IPS-18c (cell line): ENCODE results near the gene HIBADH.
"Not testable (repeated sequence)": the region's sequence is repeated elsewhere in the genome, so short reads cannot be mapped to it uniquely, and the experiment has no call there.

Source experiments
- H3K4me3 ChIP-seq: 2 replicates; pipeline ENCODE4 v1.7.0; 2013; ENCODE audit warnings: low read depth, mild to moderate bottlenecking, low read length, moderate library complexity; ENCODE audit not compliant: insufficient read depth
- H3K9me3 ChIP-seq: one replicate; pipeline ENCODE4 v1.6.1; 2013; ENCODE audit warnings: mild to moderate bottlenecking, low read length, moderate library complexity; ENCODE audit not compliant: control insufficient read depth, insufficient read depth

The HIBADH gene

DNA sequence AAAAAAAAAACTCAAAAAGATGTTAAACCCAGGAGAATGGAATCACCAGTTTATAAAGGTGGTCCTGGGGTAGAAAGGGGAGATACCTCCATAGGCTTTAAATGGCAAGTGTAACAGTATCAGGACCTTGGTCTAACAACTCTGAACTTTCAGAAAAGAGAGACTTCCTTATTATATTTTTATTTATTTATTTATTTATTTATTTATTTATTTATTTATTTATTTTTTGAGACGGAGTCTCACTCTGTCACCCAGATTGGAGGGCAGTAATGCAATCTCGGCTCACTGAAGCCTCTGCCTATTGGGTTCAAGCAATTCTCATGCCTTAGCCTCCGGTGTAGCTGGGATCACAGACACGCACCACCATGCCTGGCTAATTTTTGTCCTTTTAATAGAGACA, 12.4 kb downstream of the HIBADH start:
- no peaks in the 10 kb centered on the region for H3K9me3 ChIP-seq
- H3K4me3 ChIP-seq = no peak overlapping the region

GRCh38 chr7:27647489-27647888, 15.2 kb downstream of the HIBADH start:
- Histone ChIP-seq H3K4me3 (no peak overlapping the region), H3K9me3 (no peaks in the 10 kb centered on the region)

DNA sequence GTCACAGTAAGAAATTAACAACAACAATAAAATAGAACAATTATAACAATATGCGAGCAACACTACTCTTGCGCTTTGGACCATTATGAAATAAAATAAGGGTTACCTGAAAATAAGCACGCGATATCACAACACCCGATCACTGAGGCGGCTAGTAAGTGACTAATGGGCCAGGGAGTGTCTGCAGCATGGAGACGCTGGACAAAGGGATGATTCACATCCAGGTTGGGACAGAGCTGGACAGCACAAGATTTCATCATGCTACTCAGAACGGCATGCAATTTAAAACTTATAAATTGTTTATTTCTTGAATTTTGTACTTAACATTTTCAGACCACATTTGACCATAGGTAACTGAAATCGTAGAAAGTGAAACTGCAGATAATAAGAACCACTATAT, 15.6 kb downstream of the HIBADH start:
- Histone ChIP-seq H3K4me3 (no peak overlapping the region), H3K9me3 (no peaks in the 10 kb centered on the region)

DNA sequence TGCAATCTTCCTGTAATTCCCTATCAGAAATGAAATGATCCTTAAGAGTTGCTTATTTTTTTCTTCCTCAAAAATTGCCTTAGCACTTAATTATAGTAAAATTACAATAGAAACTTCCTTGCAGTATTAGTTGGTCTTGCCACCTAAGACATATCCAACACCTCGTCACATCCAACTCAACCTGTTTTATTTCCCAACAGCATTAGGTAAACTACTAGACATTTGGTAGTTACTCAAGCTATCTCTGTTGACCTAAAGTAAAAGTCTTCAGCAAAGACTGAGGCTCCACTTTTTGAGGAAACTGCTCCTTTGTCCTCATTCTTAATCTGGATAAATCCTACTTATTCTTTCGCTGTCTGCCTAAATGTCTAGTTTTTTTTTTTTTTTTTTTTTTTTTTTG, 20.4 kb downstream of the HIBADH start:
- no peak overlapping the region for H3K4me3 ChIP-seq
- no peaks in the 10 kb centered on the region for H3K9me3 ChIP-seq

DNA sequence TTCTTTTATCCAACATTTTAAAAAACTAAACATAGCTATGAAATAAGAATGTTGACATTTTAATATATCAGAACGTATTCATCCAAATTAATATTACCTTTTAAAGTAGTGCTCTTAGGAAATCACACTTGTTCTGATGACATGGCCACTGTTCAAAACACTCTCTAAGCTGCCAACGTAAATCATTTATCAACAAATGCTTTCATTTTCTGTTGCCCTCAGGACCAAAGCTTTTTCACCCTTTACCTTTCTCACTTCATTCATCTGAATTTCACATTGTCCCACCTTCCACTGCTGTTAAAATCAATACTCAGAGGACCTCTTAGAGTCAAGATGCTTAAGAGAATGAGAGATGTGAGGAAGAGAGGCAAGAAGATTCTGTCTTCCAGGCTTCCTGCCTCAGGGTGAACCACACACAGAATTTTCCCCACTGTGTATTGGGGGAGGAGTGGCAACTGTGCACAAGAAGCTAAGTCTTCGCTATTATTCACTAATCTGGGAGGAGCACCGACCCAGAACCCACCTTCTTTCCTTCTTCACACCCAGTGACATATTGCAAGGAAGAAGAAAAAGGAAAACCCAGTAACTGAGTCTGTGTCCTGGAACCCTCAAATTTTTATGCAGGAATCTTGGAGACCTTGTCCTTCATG, 21.0 kb downstream of the HIBADH start:
- H3K9me3 ChIP-seq = no peaks in the 10 kb centered on the region
- H3K4me3 ChIP-seq = no peak overlapping the region

- Histone ChIP-seq H3K4me3 (no peak overlapping the region), H3K9me3 (no peaks in the 10 kb centered on the region)
These were observed 21.7 kb downstream of the HIBADH start for GRCh38 chr7:27640884-27641574.

DNA sequence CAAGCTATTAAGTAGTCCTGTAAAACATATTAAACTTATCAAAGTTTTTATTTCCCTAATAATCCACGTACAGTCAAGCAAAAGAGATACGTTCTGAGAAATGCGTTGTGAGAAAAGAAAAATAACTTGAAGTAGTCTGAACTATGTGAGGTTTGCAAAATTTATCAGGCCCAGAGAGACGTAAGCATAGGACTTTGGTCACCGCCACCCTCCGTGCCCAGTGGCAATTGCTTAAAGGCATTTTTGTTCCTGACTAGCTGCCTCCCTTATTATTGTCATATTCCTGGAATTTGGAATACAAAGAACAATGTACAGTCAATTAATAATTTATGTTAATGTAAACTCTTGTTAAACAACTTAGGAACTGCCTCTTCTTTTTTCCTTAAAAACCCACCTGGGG, 22.8 kb downstream of the HIBADH start:
- no peak overlapping the region for H3K4me3 ChIP-seq

GRCh38 chr7:27639048-27639447, 23.6 kb downstream of the HIBADH start:
- H3K9me3 ChIP-seq, H3K4me3 ChIP-seq: not testable (repeated sequence)

More for the DNA sequence above, 22.8 kb downstream of the HIBADH start:
- H3K9me3 ChIP-seq = no peaks in the 10 kb centered on the region

DNA sequence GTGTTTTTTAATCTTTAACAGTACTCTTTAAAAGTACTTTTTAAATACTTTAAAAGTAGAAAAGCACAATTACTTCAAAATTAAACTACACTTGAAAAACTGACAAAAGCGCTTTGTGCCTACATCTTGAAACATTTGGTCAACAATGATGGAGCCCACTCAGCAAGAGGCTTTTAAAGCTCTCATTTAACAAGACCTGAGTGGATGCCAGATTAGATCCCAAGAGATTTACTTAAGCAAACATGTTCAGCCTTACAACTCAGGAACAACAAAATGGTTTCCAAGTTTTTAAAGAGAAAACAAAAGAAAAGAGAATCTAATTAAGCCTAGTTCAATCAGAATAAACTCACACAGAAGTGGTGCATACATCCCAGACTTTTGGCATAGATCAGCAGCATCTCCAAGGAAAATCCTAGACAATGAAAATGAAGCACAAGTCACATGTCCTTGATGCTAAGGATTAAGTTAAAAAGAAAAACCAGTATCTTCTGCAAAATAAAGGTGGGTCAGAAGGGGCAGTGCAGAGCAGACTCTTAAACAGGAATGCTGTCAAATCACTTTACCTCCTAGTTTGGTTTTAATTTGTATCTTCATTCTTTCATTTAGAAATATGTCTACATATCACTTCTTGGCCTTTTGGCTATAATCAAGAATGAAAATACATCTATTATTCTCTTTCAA, 26.2 kb downstream of the HIBADH start:
- Histone ChIP-seq H3K9me3 (no peaks in the 10 kb centered on the region), H3K4me3 (no peak overlapping the region)

- Histone ChIP-seq H3K4me3 (no peak overlapping the region), H3K9me3 (no peaks in the 10 kb centered on the region)
These were observed 27.0 kb downstream of the HIBADH start for GRCh38 chr7:27635728-27636127.

- H3K4me3 ChIP-seq = no peak overlapping the region
- H3K9me3 ChIP-seq = no peaks in the 10 kb centered on the region
These were observed 27.8 kb downstream of the HIBADH start for GRCh38 chr7:27634671-27635493.

DNA sequence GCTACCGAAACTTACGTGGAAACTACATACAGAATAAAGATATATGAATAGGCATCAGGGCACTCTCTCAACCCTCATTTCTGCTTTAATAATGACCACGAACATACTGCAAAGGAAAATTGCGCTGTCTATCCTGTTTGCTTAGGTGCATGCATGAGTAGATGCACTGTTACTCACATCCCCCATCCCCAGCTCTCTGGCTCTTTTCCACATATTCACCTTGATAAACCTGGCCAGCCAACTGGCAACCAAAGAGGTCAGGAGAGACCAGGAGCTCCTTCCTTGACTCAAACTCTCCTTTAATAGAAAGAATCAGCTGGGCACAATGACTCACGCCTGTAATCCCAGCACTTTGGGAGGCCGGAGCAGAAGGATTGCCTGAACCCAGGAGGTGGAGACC, 29.6 kb downstream of the HIBADH start:
- Histone ChIP-seq H3K4me3 (no peak overlapping the region), H3K9me3 (no peaks in the 10 kb centered on the region)

DNA sequence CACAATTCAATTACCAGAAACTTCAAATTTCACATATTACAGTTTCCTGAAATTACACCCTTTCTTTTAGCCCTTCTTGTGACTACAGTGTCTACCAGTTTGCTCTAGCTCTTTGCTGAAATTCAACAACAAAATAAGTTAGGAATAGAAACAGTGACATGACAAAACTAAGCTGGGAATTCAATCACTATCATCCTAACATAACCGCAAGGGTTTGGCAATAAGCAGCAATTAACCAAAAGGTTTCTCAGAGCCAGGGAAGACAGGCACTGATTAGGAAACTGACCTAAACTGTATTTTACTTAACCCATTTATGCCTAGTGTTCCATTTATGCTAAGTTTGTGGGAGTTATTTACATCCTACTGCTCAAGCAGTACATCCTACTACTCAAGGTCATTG, 31.3 kb downstream of the HIBADH start:
- no peaks in the 10 kb centered on the region for H3K9me3 ChIP-seq
- H3K4me3 ChIP-seq = no peak overlapping the region

- Histone ChIP-seq H3K4me3 (no peak overlapping the region), H3K9me3 (no peaks in the 10 kb centered on the region)
These were observed 35.5 kb downstream of the HIBADH start for GRCh38 chr7:27627146-27627545.

DNA sequence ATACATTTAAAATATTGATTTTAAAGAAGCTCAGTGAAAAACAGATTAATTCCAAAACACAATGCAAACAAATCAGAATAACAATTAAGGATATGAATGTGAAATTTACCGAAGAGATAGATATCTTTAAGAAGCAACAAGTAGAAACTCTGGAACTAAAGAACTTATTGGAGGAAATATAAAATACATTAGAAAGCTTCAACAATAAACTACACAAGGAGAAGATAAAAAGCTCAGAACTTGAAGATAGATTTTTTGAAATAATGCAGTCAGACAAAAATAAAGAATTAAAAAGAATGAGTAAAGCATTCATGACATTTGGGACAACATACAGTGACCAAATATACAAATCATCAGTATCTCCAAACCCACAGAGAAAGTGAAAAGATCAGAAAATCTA, 43.2 kb downstream of the HIBADH start:
- Histone ChIP-seq H3K4me3 (no peak overlapping the region), H3K9me3 (peaks cover 5% of the 10 kb centered on the region)

DNA sequence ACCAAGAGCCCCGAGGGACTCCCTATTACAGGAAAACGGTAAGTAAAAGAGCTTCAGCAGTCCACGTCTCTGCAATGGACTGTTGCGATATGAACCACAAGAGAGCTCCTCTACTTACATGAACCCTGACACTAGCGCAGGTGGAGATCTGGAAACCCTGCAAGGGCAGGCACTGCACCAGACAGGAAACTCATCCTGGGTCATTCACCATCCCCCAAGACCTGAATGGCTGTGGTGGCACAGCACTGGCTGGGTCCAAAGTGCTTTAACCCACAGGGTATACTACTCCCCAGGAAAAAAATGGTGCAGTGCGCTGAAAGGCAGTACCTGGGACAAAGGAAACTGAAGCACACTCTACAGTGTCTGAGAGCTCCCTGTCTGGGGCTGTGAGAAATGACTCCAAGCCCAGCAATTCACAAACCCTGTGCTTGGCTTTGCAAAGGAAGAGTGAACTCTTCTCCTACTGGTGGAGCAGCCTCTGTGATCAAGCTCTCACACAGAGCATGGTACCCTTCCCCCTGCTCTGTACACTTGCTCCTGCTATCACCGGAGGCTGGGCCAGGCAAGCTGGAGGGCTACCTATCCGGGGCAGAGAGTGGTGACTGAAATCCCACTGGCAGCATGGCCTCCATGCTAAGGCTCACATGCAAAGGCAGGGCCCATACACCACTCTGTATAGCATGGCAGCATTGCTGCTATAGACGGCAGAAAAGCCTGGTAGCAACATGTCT, 44.9 kb downstream of the HIBADH start:
- no peak overlapping the region for H3K4me3 ChIP-seq
- peaks cover 5% of the 10 kb centered on the region for H3K9me3 ChIP-seq

- H3K4me3 ChIP-seq = no peak overlapping the region
- peaks cover 5% of the 10 kb centered on the region for H3K9me3 ChIP-seq
These were observed 45.7 kb downstream of the HIBADH start for GRCh38 chr7:27616914-27617548.
